Erythroblast (primary cell): ENCODE results near the gene ALG9.

Source experiments
- GATA1 ChIP-seq: IDR thresholded peaks from 2 replicates; pipeline ENCODE4 v1.6.1; 2011; ENCODE audit warnings: low read depth, mild to moderate bottlenecking, control low read depth, low read length, moderate library complexity
- POLR2A ChIP-seq: IDR thresholded peaks from 2 replicates; pipeline ENCODE4 v1.6.1; 2011; ENCODE audit warnings: mild to moderate bottlenecking, low read length

GRCh38 chr11:111838054-111838453 is 33.3 kb downstream of the ALG9 start:
- TF ChIP-seq POLR2A (no peak), GATA1 (no peak)
